GM10248 (cell line): ENCODE results near the gene C11orf68.

ENCODE experiments used
- CTCF ChIA-PET: fragments of 300-600 bp; sonication (Branson Sonifier 250); formaldehyde crosslinking; extraction: SDS; loops from one replicate; lab custom pipeline; 2021; ENCODE audit warnings: antibody characterized with exemption; lab: Yijun Ruan, JAX
- POLR2A ChIA-PET: fragments of 350-650 bp; sonication (Branson Sonifier 250); formaldehyde crosslinking; extraction: SDS; loops from one replicate; lab custom pipeline; 2020; ENCODE audit warnings: antibody characterized with exemption; lab: Yijun Ruan, JAX
- DNase-seq: peaks from one replicate; pipeline ENCODE4 v3.0.0; 2012; ENCODE audit errors: extremely low spot score
- CTCF ChIP-seq: IDR thresholded peaks from 2 replicates; pipeline ENCODE4 v1.5.1; 2012; ENCODE audit warnings: mild to moderate bottlenecking, low read depth; ENCODE audit errors: extremely low read depth, missing control alignments, control extremely low read depth

Gene C11orf68

GRCh38 chr11:65871811-65872548 lies 46.9 kb downstream of the C11orf68 start:
- DNase-seq = no peak
- ChIA-PET CTCF (interaction anchor here (1.0 to 17.2 kb wide), 6 partner anchors 11 to 151 kb away, joined by 3 to 535 read pairs (median 8); partner anchors contain the start of genes AP5B1, CCDC85B, CFL1 and CTSW), POLR2A (interaction anchor here (1.1 to 1.7 kb wide), 4 partner anchors 11 to 21 kb away, joined by 5 to 7 read pairs (median 5); partner anchors contain the start of gene CFL1)
- TF ChIP-seq CTCF = no peak

GRCh38 chr11:65870706-65871681 lies 47.9 kb downstream of the C11orf68 start:
- no peak for TF ChIP-seq CTCF
- POLR2A ChIA-PET = interaction anchor here (1.1 to 1.7 kb wide), 4 partner anchors 10 to 20 kb away, joined by 5 to 7 read pairs (median 5); partner anchors contain the start of gene CFL1
- DNase-seq = no peak
- CTCF ChIA-PET = interaction anchor here (1.0 to 17.2 kb wide), 6 partner anchors 10 to 152 kb away, joined by 3 to 535 read pairs (median 8); partner anchors contain the start of genes AP5B1, CCDC85B, CFL1 and CTSW

- no peak for TF ChIP-seq CTCF
- ChIA-PET CTCF (interaction anchor here (0.6 to 17.2 kb wide), 3 partner anchors 10 to 37 kb away, joined by 3 to 535 read pairs (median 133); partner anchors contain the start of genes CCDC85B, CFL1, CTSW and FIBP), POLR2A (interaction anchor here (1.0 to 1.7 kb wide), 3 partner anchors 11 to 12 kb away, joined by 3 to 7 read pairs (median 5); partner anchors contain the start of genes CFL1 and MUS81)
- no peak for DNase-seq
Observed at GRCh38 chr11:65870307-65870658, 48.6 kb downstream of the C11orf68 start.

- ChIA-PET CTCF (interaction anchor here (0.6 to 17.2 kb wide), 3 partner anchors 9 to 37 kb away, joined by 3 to 535 read pairs (median 133); partner anchors contain the start of genes CCDC85B, CFL1, CTSW and FIBP), POLR2A (interaction anchor here (1.0 to 1.5 kb wide), 2 partner anchors 10 to 21 kb away, joined by 3 to 5 read pairs; partner anchors contain the start of genes CCDC85B and MUS81)
- TF ChIP-seq CTCF = no peak
- DNase-seq = no peak
Observed at GRCh38 chr11:65869643-65870306, 49.1 kb downstream of the C11orf68 start.

- DNase-seq = no peak
- POLR2A ChIA-PET = interaction anchor here (1.0 to 1.6 kb wide), 4 partner anchors 9 to 22 kb away, joined by 3 to 5 read pairs (median 4); partner anchors contain the start of genes CCDC85B, CFL1 and MUS81
- CTCF ChIA-PET = interaction anchor here (1.1 to 17.2 kb wide), 3 partner anchors 8 to 18 kb away, joined by 3 to 535 read pairs (median 133); partner anchors contain the start of genes CCDC85B, CFL1, CTSW and FIBP
- TF ChIP-seq CTCF = no peak
Observed at GRCh38 chr11:65868907-65869306, 50.0 kb downstream of the C11orf68 start.
